ENCODE results near the gene GJA4.

- TF ChIP-seq CTCF (IDR thresholded peaks at IDR 0.05; ENCODE audit: low read length) (no peak), EZH2 (IDR thresholded peaks at IDR 0.05; ENCODE audit: borderline replicate concordance, low read length) (no peak)
Observed at GRCh38 chr1:34792424-34792823, 375 bp upstream of the GJA4 start.
